SK-N-SH (cell line): Measurements from ENCODE around the gene ALDOA. TPM values are rescaled to one million over a fixed set of nuclear protein-coding genes. Genes with fewer than 3 reads are reported as not detected.
A peak's percentile ranks its signal among the peaks of the same experiment; 100 is the strongest.
"Not testable (repeated sequence)": the region's sequence is repeated elsewhere in the genome, so short reads cannot be mapped to it uniquely, and the experiment has no call there.

ENCODE experiments used
- CTCF ChIA-PET: fragments of 300-600, 350-600 bp; formaldehyde crosslinking; extraction: SDS; loops from one replicate; lab custom pipeline; 2021; lab: Yijun Ruan, JAX
- POLR2A ChIA-PET: fragments of 350-600 bp; sonication (Branson Sonifier 250); formaldehyde crosslinking; extraction: SDS; loops from one replicate; lab custom pipeline; 2020; ENCODE audit warnings: antibody characterized with exemption, inconsistent platforms; lab: Yijun Ruan, JAX
- DNase-seq: peaks from one replicate; pipeline ENCODE4 v3.0.0; 2012
- H2AFZ ChIP-seq: fragments of 200-600 bp; sonication (generic); 2 replicates; pipeline ENCODE4 v1.8.1; 2016; ENCODE audit warnings: antibody characterized with exemption, mild to moderate bottlenecking, low read depth
- H3F3A ChIP-seq: fragments of 200-600 bp; sonication (generic); replicated peaks from 2 replicates; pipeline ENCODE3; 2016; ENCODE audit warnings: antibody characterized with exemption, mild to moderate bottlenecking; ENCODE audit not compliant: insufficient read depth
- H3K27ac ChIP-seq, 2 experiments: fragments of 200-500 bp in 1 of 2; fragments of 200-600 bp in 1 of 2; sonication (Bioruptor generic) in 1 of 2; sonication (generic), shearing (Covaris generic) in 1 of 2; 2 replicates each; pipeline versions ENCODE4 v1.5.1 to v1.6.1; 2014 to 2016; ENCODE audit warnings: low read depth in 2 of 2, inconsistent platforms in 1 of 2, low read length in 1 of 2, mild to moderate bottlenecking in 1 of 2, mixed read lengths in 1 of 2
- H3K27me3 ChIP-seq: fragments of 200-600 bp; sonication (generic), shearing (Covaris generic); 2 replicates; pipeline ENCODE4 v1.6.1; 2016; ENCODE audit warnings: mixed run types; ENCODE audit not compliant: insufficient read depth
- H3K36me3 ChIP-seq, 2 experiments: fragments of 200-500 bp in 1 of 2; fragments of 200-600 bp in 1 of 2; sonication (Bioruptor generic) in 1 of 2; sonication (generic) in 1 of 2; replicated peaks in 1 of 2; 2 replicates each; pipeline versions ENCODE3 to v1.5.1; 2014 to 2016; ENCODE audit warnings: low read length in 1 of 2, mild to moderate bottlenecking in 1 of 2; ENCODE audit not compliant: insufficient read depth in 2 of 2, control insufficient read depth in 1 of 2
- H3K4me1 ChIP-seq, 2 experiments: fragments of 200-500 bp in 1 of 2; fragments of 200-600 bp in 1 of 2; sonication (Bioruptor generic) in 1 of 2; sonication (generic), shearing (Covaris generic) in 1 of 2; 2 replicates each; pipeline versions ENCODE4 v1.5.1 to v1.6.1; 2014 to 2016; ENCODE audit warnings: low read depth in 1 of 2, low read length in 1 of 2, mixed run types in 1 of 2; ENCODE audit not compliant: insufficient read depth in 2 of 2, control insufficient read depth in 1 of 2
- H3K4me2 ChIP-seq: fragments of 200-600 bp; sonication (generic), shearing (Covaris generic); 2 replicates; pipeline ENCODE4 v1.6.1; 2017; ENCODE audit warnings: mixed run types
- H3K4me3 ChIP-seq, 2 experiments: fragments of 200-500 bp in 1 of 2; fragments of 200-600 bp in 1 of 2; sonication (Bioruptor generic) in 1 of 2; sonication (generic), shearing (Covaris generic) in 1 of 2; 2 replicates each; pipeline versions ENCODE4 v1.5.1 to v1.8.1; 2014 to 2016; ENCODE audit warnings: low read depth in 2 of 2, inconsistent platforms in 1 of 2, low read length in 1 of 2, mild to moderate bottlenecking in 1 of 2, mixed read lengths in 1 of 2, moderate library complexity in 1 of 2
- H3K79me2 ChIP-seq: fragments of 200-600 bp; sonication (generic); 2 replicates; pipeline ENCODE4 v1.8.1; 2017; ENCODE audit warnings: mild to moderate bottlenecking; ENCODE audit not compliant: insufficient read depth
- H3K9ac ChIP-seq: fragments of 200-600 bp; sonication (generic); 2 replicates; pipeline ENCODE4 v1.6.1; 2017; ENCODE audit warnings: mixed run types
- H3K9me2 ChIP-seq: fragments of 200-600 bp; sonication (generic); 2 replicates; pipeline ENCODE4 v1.6.1; 2017; ENCODE audit warnings: mixed run types
- H3K9me3 ChIP-seq: fragments of 200-600 bp; sonication (generic); 2 replicates; pipeline ENCODE4 v1.6.1; 2017; ENCODE audit warnings: mixed run types, mild to moderate bottlenecking, moderate library complexity
- H4K20me1 ChIP-seq: fragments of 200-600 bp; sonication (generic); 2 replicates; pipeline ENCODE4 v1.6.1; 2017; ENCODE audit warnings: mild to moderate bottlenecking, mixed run types; ENCODE audit not compliant: insufficient read depth
- CTCF ChIP-seq: fragments of 200-600 bp; sonication (generic); IDR thresholded peaks from 2 replicates; pipeline ENCODE4 v1.6.1; 2017; ENCODE audit warnings: antibody characterized with exemption, mild to moderate bottlenecking, moderate library complexity
- ELF1 ChIP-seq: IDR thresholded peaks from 2 replicates; pipeline ENCODE4 v1.4.0; 2012
- FOXJ3 ChIP-seq: sonication (generic); formaldehyde crosslinking; IDR thresholded peaks from 2 replicates; pipeline ENCODE4 v1.5.1; 2020; ENCODE audit warnings: mild to moderate bottlenecking, missing genetic modification reagents
- JUND ChIP-seq: IDR thresholded peaks from 2 replicates; pipeline ENCODE4 v1.4.0; 2012
- MEF2A ChIP-seq: IDR thresholded peaks from 2 replicates; pipeline ENCODE4 v1.4.0; 2012; ENCODE audit warnings: low read depth, borderline replicate concordance
- MXI1 ChIP-seq: IDR thresholded peaks from 2 replicates; pipeline ENCODE4 v1.6.1; 2012; ENCODE audit warnings: mild to moderate bottlenecking, low read depth, low read length, improper control_type of control experiment
- NRF1 ChIP-seq: IDR thresholded peaks from 2 replicates; pipeline ENCODE4 v1.6.1; 2012; ENCODE audit warnings: low read depth, mild to moderate bottlenecking, low read length
- RAD21 ChIP-seq: IDR thresholded peaks from 2 replicates; pipeline ENCODE4 v1.6.1; 2012; ENCODE audit warnings: mild to moderate bottlenecking, low read length
- RCOR1 ChIP-seq: fragments of 150-350 bp; IDR thresholded peaks from 2 replicates; pipeline ENCODE4 v1.6.1; 2017; ENCODE audit warnings: antibody characterized with exemption, low read length
- SMC3 ChIP-seq: IDR thresholded peaks from 2 replicates; pipeline ENCODE4 v1.6.1; 2012; ENCODE audit warnings: low read depth, low read length, improper control_type of control experiment
- TAF1 ChIP-seq: IDR thresholded peaks from 2 replicates; pipeline ENCODE4 v1.6.1; 2012; ENCODE audit warnings: low read depth, mild to moderate bottlenecking, low read length, moderate library complexity, borderline replicate concordance
- TCF12 ChIP-seq: IDR thresholded peaks from 2 replicates; pipeline ENCODE4 v1.4.0; 2012
- USF1 ChIP-seq: IDR thresholded peaks from 2 replicates; pipeline ENCODE4 v1.4.0; 2012; ENCODE audit warnings: low read depth, borderline replicate concordance
- WGBS: methylation state at CpG from one replicate; pipeline ENCODE4 v1.1.6; 2017; ENCODE audit warnings: low lambda C conversion rate; 5-methylcytosine and 5-hydroxymethylcytosine counted together
- polyA plus RNA-seq, 3 experiments: library from polyadenylated mRNA; depleted of rRNA; stranded (reverse); fragments of >200 nt; gene quantifications; 2 replicates each; pipeline ENCODE4 v1.2.3, GENCODE V29; 2012

ALDOA gene
- polyA plus RNA-seq, 1 of the 3 experiments (the other 2 are of a cell fraction) = 641 TPM

GRCh38 chr16:30040221-30040620 lies 25.3 kb upstream of the ALDOA start:
- no peaks in the 10 kb centered on the region for H3K9me2 ChIP-seq
- no peaks in the 10 kb centered on the region for H3K9me3 ChIP-seq
- WGBS = 66% methylated on average over 5 of the region's 5 CpGs
- H3K4me1 ChIP-seq = no peaks in the 10 kb centered on the region
- H3K27me3 ChIP-seq = no peaks in the 10 kb centered on the region
- H3K9ac ChIP-seq = no peak overlapping the region
- ChIA-PET CTCF (interaction anchor here (1.2 to 2.4 kb wide), 3 partner anchors 8 to 52 kb away, joined by 4 to 24 read pairs (median 8); partner anchors contain the start of gene TLCD3B), POLR2A (no interaction called here)
- H2AFZ ChIP-seq = no peak overlapping the region
- no peaks in the 10 kb centered on the region for H3F3A ChIP-seq
- H3K27ac ChIP-seq = no peak overlapping the region
- no peak for DNase-seq
- no peaks in the 10 kb centered on the region for H4K20me1 ChIP-seq
- H3K4me2 ChIP-seq = no peak overlapping the region
- H3K36me3 ChIP-seq = no peaks in the 10 kb centered on the region
- H3K79me2 ChIP-seq = no peaks in the 10 kb centered on the region
- H3K4me3 ChIP-seq = no peak overlapping the region
- TF ChIP-seq MXI1 (no peak), JUND (no peak), TAF1 (no peak), NRF1 (no peak), MEF2A (no peak), ELF1 (no peak), TCF12 (no peak), RAD21 (no peak)

GRCh38 chr16:30040690-30041089 lies 24.9 kb upstream of the ALDOA start:
- H3K9me2 ChIP-seq, DNase-seq, H3K4me1 ChIP-seq, H3K27ac ChIP-seq, H2AFZ ChIP-seq, H3K9ac ChIP-seq, H3K4me2 ChIP-seq, H3K27me3 ChIP-seq, H3F3A ChIP-seq, H3K79me2 ChIP-seq, H3K4me3 ChIP-seq, POLR2A ChIA-PET, H4K20me1 ChIP-seq, H3K9me3 ChIP-seq, H3K36me3 ChIP-seq: not testable (repeated sequence)
- 52% methylated on average over 5 of the region's 5 CpGs for WGBS
- CTCF ChIA-PET = interaction anchor here (0.8 to 4.0 kb wide), 4 partner anchors 9 to 52 kb away, joined by 3 to 30 read pairs (median 14); partner anchors contain the start of genes TBX6 and TLCD3B

GRCh38 chr16:30041841-30042240 lies 23.7 kb upstream of the ALDOA start:
- Histone ChIP-seq H3K9me2 (no peaks in the 10 kb centered on the region), H2AFZ (no peak overlapping the region), H3K9me3 (no peaks in the 10 kb centered on the region), H3K27ac (no peak overlapping the region), H3K27me3 (no peaks in the 10 kb centered on the region), H3K36me3 (no peaks in the 10 kb centered on the region), H3K4me2 (no peak overlapping the region), H3K4me1 (no peaks in the 10 kb centered on the region), H4K20me1 (no peaks in the 10 kb centered on the region), H3K9ac (no peak overlapping the region), H3K4me3 (no peak overlapping the region), H3F3A (no peaks in the 10 kb centered on the region), H3K79me2 (no peaks in the 10 kb centered on the region)
- ChIA-PET CTCF (interaction anchor here (0.7 to 4.0 kb wide), 12 partner anchors 8 to 71 kb away, joined by 3 to 30 read pairs (median 4); partner anchors contain the start of genes TBX6 and TLCD3B), POLR2A (interaction anchor here (1.3 kb wide), 1 partner anchor 11 kb away, joined by 5 read pairs; a partner anchor contains a TSS)
- 22% methylated on average over 5 of the region's 5 CpGs for WGBS
- TF ChIP-seq CTCF (peak; percentile 69), FOXJ3 (no peak), RCOR1 (no peak), RAD21 (peak; percentile 71), USF1 (no peak), SMC3 (0 out of 2 replicates have a peak, but pooled peaks have one; percentile 8)
- DNase-seq = no peak
